Tibial nerve (tissue), 4 donors: ENCODE measurements around the gene PUSL1. TPM values are rescaled to one million over a fixed set of nuclear protein-coding genes. Genes with fewer than 3 reads are reported as not detected.

ENCODE experiments used
- DNase-seq, 2 donors: peaks; one replicate each; pipeline ENCODE4 v3.0.0-alpha.2; 2019; ENCODE audit warnings: low spot score in 2 of 2
- H3K27ac ChIP-seq, 4 donors: fragments of 200-600 bp; sonication (generic) in 3 of 4; one replicate each; pipeline ENCODE4 v1.5.1; 2017 to 2019; ENCODE audit warnings: mild to moderate bottlenecking in 1 of 4
- H3K27me3 ChIP-seq, 2 donors: fragments of 200-600 bp; sonication (generic) in 1 of 2; one replicate each; pipeline versions ENCODE4 v1.5.1 to v1.6.0; 2017 to 2019
- H3K36me3 ChIP-seq, 3 donors: fragments of 200-600 bp; sonication (generic); one replicate each; pipeline ENCODE4 v1.5.1; 2018 to 2019
- H3K4me1 ChIP-seq, 4 donors: fragments of 200-600 bp; sonication (generic) in 3 of 4; one replicate each; pipeline ENCODE4 v1.5.1; 2017 to 2019
- H3K4me3 ChIP-seq, 4 donors: fragments of 200-600 bp; sonication (generic) in 3 of 4; one replicate each; pipeline ENCODE4 v1.5.1; 2017 to 2019; ENCODE audit warnings: mild to moderate bottlenecking in 1 of 4, moderate library complexity in 1 of 4
- H3K9me3 ChIP-seq, 4 donors: fragments of 200-600 bp; sonication (generic) in 3 of 4; one replicate each; pipeline ENCODE4 v1.5.1; 2017 to 2019
- CTCF ChIP-seq, 5 experiments: fragments of 200-600 bp in 3 of 5; fragments of 450-650 bp in 2 of 5; sonication (generic) in 3 of 5; IDR thresholded peaks; one replicate each; pipeline ENCODE4 v1.5.1; 2016 to 2019; ENCODE audit warnings: antibody characterized with exemption in 5 of 5, mild to moderate bottlenecking in 3 of 5, moderate library complexity in 2 of 5
- EP300 ChIP-seq, 2 donors: sonication (generic); formaldehyde crosslinking; IDR thresholded peaks; one replicate each; pipeline ENCODE4 v1.6.1; 2017; ENCODE audit warnings: antibody characterized with exemption in 2 of 2, mild to moderate bottlenecking in 1 of 2
- POLR2A ChIP-seq, 2 donors: fragments of 450-650 bp; IDR thresholded peaks; one replicate each; pipeline ENCODE4 v1.6.1; 2017; ENCODE audit warnings: antibody characterized with exemption in 2 of 2, mild to moderate bottlenecking in 2 of 2, moderate library complexity in 2 of 2
- WGBS, 2 donors: methylation state at CpG; one replicate each; pipeline ENCODE4 v1.1.5; 2018; 5-methylcytosine and 5-hydroxymethylcytosine counted together
- total RNA-seq, 4 donors: library from RNA; depleted of rRNA; stranded (reverse); fragments of >200 nt; gene quantifications; one replicate each; pipeline ENCODE4 v1.1.0, GENCODE V29; 2016

PUSL1 gene
- total RNA-seq, 4 donors from 2014 or later, result 17.5 to 22.2 (median 19.7) TPM

DNA sequence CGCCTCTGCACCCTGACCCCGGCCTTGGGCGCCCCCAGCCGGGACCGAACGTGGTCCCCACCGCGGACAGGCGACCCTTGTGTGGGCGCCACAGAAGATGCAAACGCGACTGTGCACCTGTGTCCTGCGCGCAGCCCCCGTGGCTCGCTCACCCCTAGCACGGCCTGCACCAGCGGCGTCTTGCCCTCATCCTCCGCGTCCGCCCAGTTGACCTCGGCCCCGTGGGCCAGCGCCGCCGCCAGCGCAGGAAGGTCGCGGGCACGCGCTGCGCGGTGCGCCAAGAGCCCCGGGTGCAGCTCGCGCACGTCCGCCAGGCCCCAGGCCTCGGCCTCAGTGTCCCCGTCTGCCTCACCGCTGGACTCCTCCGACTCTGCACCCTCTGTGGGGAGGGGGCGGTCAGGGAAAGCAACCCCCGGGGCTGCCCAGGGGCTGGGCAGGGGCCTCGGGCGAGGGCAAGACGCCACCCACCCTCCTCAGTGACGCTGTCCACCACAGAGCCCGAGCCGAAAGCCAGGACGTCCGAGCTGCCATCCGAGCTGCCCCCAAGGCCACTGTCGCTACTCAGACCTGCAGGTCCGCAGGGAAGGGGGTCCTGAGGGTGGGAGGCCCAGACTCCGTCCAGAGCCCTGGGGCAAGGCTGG, 14.0 kb upstream of the PUSL1 start:
- Histone ChIP-seq H3K27me3 (no peaks in the 10 kb centered on the region), H3K4me3 (no peak overlapping the region), H3K27ac (no peak overlapping the region), H3K4me1 (peaks cover 0 to 24% (median 3%) of the 10 kb centered on the region in 4 donors), H3K36me3 (peaks cover 0 to 67% (median 0%) of the 10 kb centered on the region in 3 donors), H3K9me3 (no peaks in the 10 kb centered on the region)
- no peak for DNase-seq
- WGBS, 2 donors, result 91 to 93% methylated on average over 38 to 53 of the region's 58 CpGs
- TF ChIP-seq EP300 (IDR thresholded peaks at IDR 0.05) (no peak), CTCF (IDR thresholded peaks at IDR 0.05) (no peak), POLR2A (IDR thresholded peaks at IDR 0.05) (no peak)

- no peak for DNase-seq
- H3K27me3 ChIP-seq, result no peaks in the 10 kb centered on the region
- H3K27ac ChIP-seq, result no peak overlapping the region
- 94 to 95% methylated on average over 27 to 31 of the region's 35 CpGs for WGBS, 2 donors
- no peak overlapping the region for H3K4me3 ChIP-seq
- H3K4me1 ChIP-seq, result peaks cover 0 to 21% (median 3%) of the 10 kb centered on the region in 4 donors
- TF ChIP-seq EP300 (IDR thresholded peaks at IDR 0.05) (no peak), CTCF (IDR thresholded peaks at IDR 0.05) (no peak), POLR2A (IDR thresholded peaks at IDR 0.05) (no peak)
- H3K9me3 ChIP-seq, result no peaks in the 10 kb centered on the region
- peaks cover 0 to 76% (median 0%) of the 10 kb centered on the region in 3 donors for H3K36me3 ChIP-seq
Observed at GRCh38 chr1:1295154-1295923, 13.1 kb upstream of the PUSL1 start.

- Histone ChIP-seq H3K27ac (no peak overlapping the region), H3K9me3 (no peaks in the 10 kb centered on the region), H3K36me3 (peaks cover 0 to 77% (median 0%) of the 10 kb centered on the region in 3 donors), H3K4me3 (no peak overlapping the region), H3K27me3 (no peaks in the 10 kb centered on the region), H3K4me1 (peaks cover 0 to 11% (median under 1%) of the 10 kb centered on the region in 4 donors)
- 92 to 96% methylated on average over 38 to 45 of the region's 62 CpGs for WGBS, 2 donors
- TF ChIP-seq EP300 (IDR thresholded peaks at IDR 0.05), result no peak
- no peak for TF ChIP-seq CTCF (IDR thresholded peaks at IDR 0.05)
- TF ChIP-seq POLR2A (IDR thresholded peaks at IDR 0.05), result no peak
- no peak for DNase-seq
Observed at GRCh38 chr1:1296070-1297061, 12.0 kb upstream of the PUSL1 start.

DNA sequence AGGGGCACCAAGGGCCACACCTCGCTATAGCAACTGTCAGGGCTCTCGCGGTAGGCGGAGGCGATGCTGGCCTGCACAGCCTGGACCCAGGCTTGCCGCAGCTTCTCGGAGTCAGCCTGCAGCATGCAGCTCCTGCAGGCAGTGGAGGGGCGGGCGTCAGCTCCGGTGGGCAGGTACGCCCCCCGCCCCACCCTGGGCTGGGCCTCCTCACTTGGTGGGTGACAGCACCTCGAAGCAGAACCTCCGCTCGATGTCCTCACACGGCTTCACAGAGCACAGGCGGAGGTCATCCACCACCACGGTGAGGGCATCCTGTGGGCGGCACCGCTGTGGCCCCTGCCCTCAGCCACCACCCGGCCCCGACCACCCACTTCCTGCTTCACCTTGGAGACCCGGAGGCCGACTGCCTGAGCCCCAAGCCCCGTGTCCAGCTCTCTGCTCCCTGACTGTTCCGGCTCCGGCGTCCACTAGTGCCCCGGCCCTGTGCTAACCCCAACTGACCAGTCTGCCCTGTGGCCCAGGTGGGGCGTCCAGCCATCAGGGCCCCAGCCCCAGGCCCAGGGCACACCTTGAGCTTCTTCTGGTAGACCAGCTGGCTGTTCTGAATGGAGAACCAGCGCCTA, 10.5 kb upstream of the PUSL1 start:
- DNase-seq, result no peak
- Histone ChIP-seq H3K9me3 (no peaks in the 10 kb centered on the region), H3K36me3 (peaks cover 0 to 69% (median 0%) of the 10 kb centered on the region in 3 donors), H3K4me3 (no peak overlapping the region), H3K4me1 (peaks cover 0 to 6% (median 0%) of the 10 kb centered on the region in 4 donors), H3K27ac (no peak overlapping the region), H3K27me3 (no peaks in the 10 kb centered on the region)
- TF ChIP-seq POLR2A (IDR thresholded peaks at IDR 0.05), result no peak
- no peak for TF ChIP-seq EP300 (IDR thresholded peaks at IDR 0.05)
- TF ChIP-seq CTCF (IDR thresholded peaks at IDR 0.05), result no peak
- WGBS, 2 donors, result 88% methylated on average over 9 to 28 of the region's 31 CpGs
